A549 (cell line): ENCODE measurements around the gene GCC2. TPM values are rescaled to one million over a fixed set of nuclear protein-coding genes. Genes with fewer than 3 reads are reported as not detected.

ENCODE experiments used
- ATAC-seq, 2 experiments: fragments of 200-7000 bp in 1 of 2; fragments of >200 bp in 1 of 2; cut with Nextera tagmentation in 1 of 2; cut with Tn5 transposase in 1 of 2; 3 replicates each; pipeline versions ENCODE4 v1.8.0 to v1.9.1; 2018 to 2020; ENCODE audit warnings: mild to moderate bottlenecking in 1 of 2, moderate library complexity in 1 of 2
- CTCF ChIA-PET: fragments of 300-600 bp; sonication (Branson Sonifier 250); formaldehyde crosslinking; extraction: SDS; loops from one replicate; lab custom pipeline; 2021; ENCODE audit warnings: antibody characterized with exemption, inconsistent platforms; lab: Yijun Ruan, JAX
- POLR2A ChIA-PET: fragments of 350-600 bp; formaldehyde crosslinking; extraction: SDS; loops from one replicate; lab custom pipeline; 2021; ENCODE audit warnings: antibody characterized with exemption, inconsistent platforms; lab: Yijun Ruan, JAX
- DNase-seq, 2 experiments: peaks; one replicate each; pipeline versions ENCODE4 v3.0.0 to v3.0.0-alpha.2; 2011 to 2016; ENCODE audit warnings: low read depth in 1 of 2, low spot score in 1 of 2
- FAIRE-seq: peaks from 2 replicates; lab custom pipeline; 2011; peaks lifted over from hg19 to GRCh38; lab: Jason Lieb, UNC
- H3K27ac ChIP-seq, 2 experiments: fragments of >200 bp; sonication (Bioruptor Twin); formaldehyde crosslinking; 3 replicates each; pipeline ENCODE4 v1.5.1; 2016 to 2017
- H3K4me1 ChIP-seq: fragments of >200 bp; sonication (Bioruptor Twin); formaldehyde crosslinking; 3 replicates; pipeline ENCODE4 v1.6.1; 2016
- H3K4me2 ChIP-seq: fragments of >200 bp; sonication (Bioruptor Twin); formaldehyde crosslinking; 3 replicates; pipeline ENCODE4 v1.6.1; 2016
- H3K4me3 ChIP-seq: fragments of >200 bp; sonication (Bioruptor Twin); formaldehyde crosslinking; 3 replicates; pipeline ENCODE4 v1.5.1; 2016
- H3K9me3 ChIP-seq: fragments of >200 bp; sonication (Bioruptor Twin); formaldehyde crosslinking; 3 replicates; pipeline ENCODE4 v1.6.1; 2016
- BHLHE40 ChIP-seq: IDR thresholded peaks from 2 replicates; pipeline ENCODE4 v1.6.1; 2012; ENCODE audit warnings: low read depth, low read length, inconsistent platforms
- EHMT2 ChIP-seq: fragments of 200-600 bp; sonication (generic); IDR thresholded peaks from 2 replicates; pipeline ENCODE4 v1.6.1; 2016; ENCODE audit warnings: antibody characterized with exemption, low read depth, mild to moderate bottlenecking, moderate library complexity
- FOSB ChIP-seq: fragments of 250-450 bp; sonication (Bioruptor Pico); IDR thresholded peaks from 2 replicates; pipeline ENCODE4 v1.5.0; 2020; ENCODE audit warnings: mild to moderate bottlenecking, moderate library complexity
- HDAC2 ChIP-seq: fragments of 200-600 bp; sonication (generic); IDR thresholded peaks from 2 replicates; pipeline ENCODE4 v1.6.1; 2016
- HOXB5 ChIP-seq: fragments of 250-450 bp; sonication (Bioruptor Pico); IDR thresholded peaks from 2 replicates; pipeline ENCODE4 v1.5.0; 2020; ENCODE audit warnings: mild to moderate bottlenecking, moderate library complexity
- JUN ChIP-seq, 2 experiments: fragments of >200 bp; sonication (Bioruptor Twin); formaldehyde crosslinking; IDR thresholded peaks; 2 replicates in 1 of 2; 3 replicates in 1 of 2; pipeline ENCODE4 v1.6.1; 2016 to 2017
- MAZ ChIP-seq: fragments of 150-350 bp; IDR thresholded peaks from 2 replicates; pipeline ENCODE4 v1.6.1; 2014; ENCODE audit warnings: antibody characterized with exemption, low read depth, low read length, borderline replicate concordance
- POLR2AphosphoS2 ChIP-seq: conservative IDR thresholded peaks from 2 replicates; pipeline ENCODE4 v1.6.1; 2012; ENCODE audit warnings: low read length, improper control_type of control experiment, inconsistent platforms
- RAD21 ChIP-seq, 2 experiments: fragments of >200 bp in 1 of 2; sonication (Bioruptor Twin) in 1 of 2; formaldehyde crosslinking in 1 of 2; IDR thresholded peaks in 1 of 2; conservative IDR thresholded peaks in 1 of 2; 2 replicates in 1 of 2; 3 replicates in 1 of 2; pipeline ENCODE4 v1.6.1; 2012 to 2018; ENCODE audit warnings: inconsistent platforms in 1 of 2
- SMC3 ChIP-seq: fragments of >200 bp; sonication (Bioruptor Twin); formaldehyde crosslinking; IDR thresholded peaks from 3 replicates; pipeline ENCODE4 v1.6.1; 2018; ENCODE audit warnings: inconsistent platforms
- TFCP2L1 ChIP-seq: fragments of 250-450 bp; sonication (Bioruptor Pico); IDR thresholded peaks from 2 replicates; pipeline ENCODE4 v1.5.0; 2021; ENCODE audit warnings: mild to moderate bottlenecking
- WGBS: methylation state at CpG from one replicate; pipeline ENCODE4 v1.1.6; 2017; ENCODE audit errors: missing lambda C conversion rate; 5-methylcytosine and 5-hydroxymethylcytosine counted together
- polyA plus RNA-seq, 4 experiments: library from polyadenylated mRNA; depleted of rRNA in 3 of 4; stranded (reverse); fragments of >200 nt; fragmentation: RNase III in 1 of 4; extraction: RNeasy Plus Mini Kit Qiagen cat#74134 plus additional on column Dnase treatment in 1 of 4; gene quantifications; 2 replicates in 3 of 4; 3 replicates in 1 of 4; pipeline ENCODE4 v1.2.3, GENCODE V29; 2011 to 2017
- TF ChIP-seq, protein P1 (sequence below): fragments of >200 bp; sonication (Bioruptor Twin); formaldehyde crosslinking; IDR thresholded peaks from 3 replicates; pipeline ENCODE4 v1.5.1; 2016
- TF ChIP-seq, protein P2 (sequence below): fragments of 250-450 bp; sonication (Bioruptor Pico); IDR thresholded peaks from 2 replicates; pipeline ENCODE4 v1.5.0; 2021; ENCODE audit warnings: mild to moderate bottlenecking, moderate library complexity, borderline replicate concordance
- TF ChIP-seq, protein P3 (sequence below): fragments of 250-450 bp; sonication (Bioruptor Pico); IDR thresholded peaks from 2 replicates; pipeline ENCODE4 v1.5.0; 2020; ENCODE audit warnings: low read depth, mild to moderate bottlenecking, moderate library complexity
- TF ChIP-seq, protein P4 (sequence below): fragments of 450-650 bp; IDR thresholded peaks from 2 replicates; pipeline ENCODE4 v1.6.1; 2014; ENCODE audit warnings: antibody characterized with exemption
- TF ChIP-seq, protein P5 (sequence below): fragments of 150-350 bp; IDR thresholded peaks from 2 replicates; pipeline ENCODE4 v1.6.1; 2014; ENCODE audit warnings: low read depth, mild to moderate bottlenecking, low read length

The GCC2 gene
- polyA plus RNA-seq, 2 of the 4 experiments (the other 2 are of a cell fraction) = 13.6 to 30.1 TPM

DNA sequence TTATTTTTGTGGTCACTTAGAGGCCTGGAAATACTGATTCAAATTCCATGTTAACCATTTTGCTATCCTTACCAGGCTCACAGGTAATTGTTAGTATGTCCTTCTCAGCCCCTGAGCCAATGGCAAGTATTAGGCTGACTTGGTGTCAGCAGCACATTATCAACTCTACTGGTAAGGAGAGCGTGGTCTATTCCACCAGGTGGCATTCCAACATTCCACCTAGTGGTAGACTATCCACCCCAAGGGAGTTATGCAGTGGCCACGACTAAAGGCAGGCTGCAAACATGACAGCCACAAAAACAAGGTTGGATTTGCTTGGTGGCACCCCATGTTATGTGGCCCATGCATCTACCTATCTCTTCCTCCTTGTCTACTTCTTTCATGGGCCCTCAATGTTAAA is 31.8 kb upstream of the GCC2 start:
- ATAC-seq = peak; percentile 56 to 83; a peak in 5 of 6 replicates
- CTCF ChIA-PET = interaction anchor here (0.7 to 1.0 kb wide), 2 partner anchors 33 to 167 kb away, joined by 3 read pairs; no protein-coding TSS in a partner anchor
- TF ChIP-seq RAD21 (conservative IDR thresholded peaks at IDR 0.05 in 1 of 2, IDR thresholded peaks at IDR 0.05 in 1 of 2) (peak in 1 of 2 experiments; percentile 33; a peak in 1 of 5 replicates), HDAC2 (no peak), SMC3 (peak; percentile 32; the same call in 2 of the 3 replicates)
- TF ChIP-seq, protein P1, sequence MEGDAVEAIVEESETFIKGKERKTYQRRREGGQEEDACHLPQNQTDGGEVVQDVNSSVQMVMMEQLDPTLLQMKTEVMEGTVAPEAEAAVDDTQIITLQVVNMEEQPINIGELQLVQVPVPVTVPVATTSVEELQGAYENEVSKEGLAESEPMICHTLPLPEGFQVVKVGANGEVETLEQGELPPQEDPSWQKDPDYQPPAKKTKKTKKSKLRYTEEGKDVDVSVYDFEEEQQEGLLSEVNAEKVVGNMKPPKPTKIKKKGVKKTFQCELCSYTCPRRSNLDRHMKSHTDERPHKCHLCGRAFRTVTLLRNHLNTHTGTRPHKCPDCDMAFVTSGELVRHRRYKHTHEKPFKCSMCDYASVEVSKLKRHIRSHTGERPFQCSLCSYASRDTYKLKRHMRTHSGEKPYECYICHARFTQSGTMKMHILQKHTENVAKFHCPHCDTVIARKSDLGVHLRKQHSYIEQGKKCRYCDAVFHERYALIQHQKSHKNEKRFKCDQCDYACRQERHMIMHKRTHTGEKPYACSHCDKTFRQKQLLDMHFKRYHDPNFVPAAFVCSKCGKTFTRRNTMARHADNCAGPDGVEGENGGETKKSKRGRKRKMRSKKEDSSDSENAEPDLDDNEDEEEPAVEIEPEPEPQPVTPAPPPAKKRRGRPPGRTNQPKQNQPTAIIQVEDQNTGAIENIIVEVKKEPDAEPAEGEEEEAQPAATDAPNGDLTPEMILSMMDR = peak; percentile 20; the same call in 1 of the 3 replicates
- TF ChIP-seq, protein P2, sequence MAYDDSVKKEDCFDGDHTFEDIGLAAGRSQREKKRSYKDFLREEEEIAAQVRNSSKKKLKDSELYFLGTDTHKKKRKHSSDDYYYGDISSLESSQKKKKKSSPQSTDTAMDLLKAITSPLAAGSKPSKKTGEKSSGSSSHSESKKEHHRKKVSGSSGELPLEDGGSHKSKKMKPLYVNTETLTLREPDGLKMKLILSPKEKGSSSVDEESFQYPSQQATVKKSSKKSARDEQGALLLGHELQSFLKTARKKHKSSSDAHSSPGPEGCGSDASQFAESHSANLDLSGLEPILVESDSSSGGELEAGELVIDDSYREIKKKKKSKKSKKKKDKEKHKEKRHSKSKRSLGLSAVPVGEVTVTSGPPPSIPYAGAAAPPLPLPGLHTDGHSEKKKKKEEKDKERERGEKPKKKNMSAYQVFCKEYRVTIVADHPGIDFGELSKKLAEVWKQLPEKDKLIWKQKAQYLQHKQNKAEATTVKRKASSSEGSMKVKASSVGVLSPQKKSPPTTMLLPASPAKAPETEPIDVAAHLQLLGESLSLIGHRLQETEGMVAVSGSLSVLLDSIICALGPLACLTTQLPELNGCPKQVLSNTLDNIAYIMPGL (CRISPR knock-in tag) = no peak
- DNase-seq = peak in 1 of 2 experiments; percentile 54
- H3K27ac ChIP-seq = no peak overlapping the region
- H3K4me1 ChIP-seq = peaks cover 33% of the 10 kb centered on the region
- POLR2A ChIA-PET = no interaction called here
- H3K4me3 ChIP-seq = no peak overlapping the region
- FAIRE-seq = no peak
- H3K4me2 ChIP-seq = no peak overlapping the region
- no peaks in the 10 kb centered on the region for H3K9me3 ChIP-seq
- WGBS = 68% methylated on average over 2 of the region's 2 CpGs

DNA sequence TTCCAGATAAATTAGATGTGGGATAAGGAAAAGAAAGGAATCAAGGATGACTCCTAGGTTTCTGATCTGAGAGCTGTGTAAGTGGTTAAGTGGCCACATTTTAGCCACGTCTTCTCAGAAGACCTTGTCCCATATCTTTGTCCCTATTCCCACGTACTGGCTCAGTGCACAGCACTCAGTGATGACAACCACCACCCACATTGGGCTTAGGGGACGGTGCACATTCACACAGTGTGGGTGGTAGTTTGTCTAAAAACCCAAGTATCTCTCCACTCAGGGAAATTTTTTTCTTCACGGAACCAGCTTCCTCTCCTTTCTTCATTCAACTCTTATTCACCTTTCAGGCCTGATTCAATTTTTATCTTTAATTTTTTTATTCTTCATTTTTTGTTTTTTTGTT is 30.6 kb upstream of the GCC2 start:
- peaks cover 29% of the 10 kb centered on the region for H3K4me1 ChIP-seq
- DNase-seq = no peak
- POLR2A ChIA-PET = no interaction called here
- CTCF ChIA-PET = interaction anchor here (0.8 kb wide), 1 partner anchor 68 kb away, joined by 3 read pairs; no protein-coding TSS in a partner anchor
- TF ChIP-seq JUN (IDR thresholded peaks at IDR 0.05) = no peak
- TF ChIP-seq MAZ = no peak
- no peak for TF ChIP-seq SMC3
- TF ChIP-seq, protein P3, sequence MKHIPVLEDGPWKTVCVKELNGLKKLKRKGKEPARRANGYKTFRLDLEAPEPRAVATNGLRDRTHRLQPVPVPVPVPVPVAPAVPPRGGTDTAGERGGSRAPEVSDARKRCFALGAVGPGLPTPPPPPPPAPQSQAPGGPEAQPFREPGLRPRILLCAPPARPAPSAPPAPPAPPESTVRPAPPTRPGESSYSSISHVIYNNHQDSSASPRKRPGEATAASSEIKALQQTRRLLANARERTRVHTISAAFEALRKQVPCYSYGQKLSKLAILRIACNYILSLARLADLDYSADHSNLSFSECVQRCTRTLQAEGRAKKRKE = no peak
- TF ChIP-seq, protein P4, sequence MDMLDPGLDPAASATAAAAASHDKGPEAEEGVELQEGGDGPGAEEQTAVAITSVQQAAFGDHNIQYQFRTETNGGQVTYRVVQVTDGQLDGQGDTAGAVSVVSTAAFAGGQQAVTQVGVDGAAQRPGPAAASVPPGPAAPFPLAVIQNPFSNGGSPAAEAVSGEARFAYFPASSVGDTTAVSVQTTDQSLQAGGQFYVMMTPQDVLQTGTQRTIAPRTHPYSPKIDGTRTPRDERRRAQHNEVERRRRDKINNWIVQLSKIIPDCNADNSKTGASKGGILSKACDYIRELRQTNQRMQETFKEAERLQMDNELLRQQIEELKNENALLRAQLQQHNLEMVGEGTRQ = no peak
- no peak for TF ChIP-seq EHMT2
- TF ChIP-seq TFCP2L1 = no peak
- no peak for TF ChIP-seq POLR2AphosphoS2
- TF ChIP-seq FOSB (CRISPR knock-in tag) = no peak
- TF ChIP-seq, protein P5, sequence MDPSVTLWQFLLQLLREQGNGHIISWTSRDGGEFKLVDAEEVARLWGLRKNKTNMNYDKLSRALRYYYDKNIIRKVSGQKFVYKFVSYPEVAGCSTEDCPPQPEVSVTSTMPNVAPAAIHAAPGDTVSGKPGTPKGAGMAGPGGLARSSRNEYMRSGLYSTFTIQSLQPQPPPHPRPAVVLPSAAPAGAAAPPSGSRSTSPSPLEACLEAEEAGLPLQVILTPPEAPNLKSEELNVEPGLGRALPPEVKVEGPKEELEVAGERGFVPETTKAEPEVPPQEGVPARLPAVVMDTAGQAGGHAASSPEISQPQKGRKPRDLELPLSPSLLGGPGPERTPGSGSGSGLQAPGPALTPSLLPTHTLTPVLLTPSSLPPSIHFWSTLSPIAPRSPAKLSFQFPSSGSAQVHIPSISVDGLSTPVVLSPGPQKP = no peak
- H3K4me3 ChIP-seq = no peak overlapping the region
- no peak overlapping the region for H3K4me2 ChIP-seq
- FAIRE-seq = no peak
- H3K9me3 ChIP-seq = no peaks in the 10 kb centered on the region
- no peak overlapping the region for H3K27ac ChIP-seq
- ATAC-seq = no peak
- 81% methylated on average over 4 of the region's 4 CpGs for WGBS

DNA sequence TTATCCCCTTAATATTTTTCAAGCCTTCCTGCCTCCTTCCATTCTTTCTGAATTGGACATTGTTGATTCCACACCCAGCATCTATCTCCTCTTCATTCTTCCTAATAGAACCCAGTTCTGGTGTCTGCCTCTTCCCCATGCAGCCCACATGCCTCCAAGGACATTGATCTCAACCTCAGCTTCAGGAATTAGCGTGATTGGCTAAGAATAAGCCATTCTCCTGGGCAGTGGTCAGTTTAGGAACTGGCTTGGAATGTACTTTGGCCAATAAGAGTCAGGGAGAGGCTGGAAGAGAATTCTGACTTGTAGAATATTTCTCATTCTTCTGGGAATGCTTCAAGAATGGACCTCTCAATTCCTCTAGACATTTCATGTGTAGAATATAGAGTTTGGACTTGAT is 25.9 kb upstream of the GCC2 start:
- ChIA-PET CTCF (interaction anchor here (0.9 kb wide), 1 partner anchor 64 kb away, joined by 3 read pairs; no protein-coding TSS in a partner anchor), POLR2A (no interaction called here)
- Histone ChIP-seq H3K4me3 (no peak overlapping the region), H3K27ac (no peak overlapping the region), H3K9me3 (no peaks in the 10 kb centered on the region), H3K4me2 (no peak overlapping the region), H3K4me1 (peaks cover 8% of the 10 kb centered on the region; the same call in 2 of the 3 replicates)
- DNase-seq (no peak), FAIRE-seq (no peak), ATAC-seq (peak in 1 of 2 experiments; percentile 24; a peak in 1 of 6 replicates)
- no peak for TF ChIP-seq RAD21 (conservative IDR thresholded peaks at IDR 0.05 in 1 of 2, IDR thresholded peaks at IDR 0.05 in 1 of 2)
- no peak for TF ChIP-seq BHLHE40
- TF ChIP-seq HOXB5 (CRISPR knock-in tag) = no peak
- WGBS = 53% methylated on average over 1 of the region's 1 CpG
